ENCODE results near the gene MEP1B.

Gene MEP1B

DNA sequence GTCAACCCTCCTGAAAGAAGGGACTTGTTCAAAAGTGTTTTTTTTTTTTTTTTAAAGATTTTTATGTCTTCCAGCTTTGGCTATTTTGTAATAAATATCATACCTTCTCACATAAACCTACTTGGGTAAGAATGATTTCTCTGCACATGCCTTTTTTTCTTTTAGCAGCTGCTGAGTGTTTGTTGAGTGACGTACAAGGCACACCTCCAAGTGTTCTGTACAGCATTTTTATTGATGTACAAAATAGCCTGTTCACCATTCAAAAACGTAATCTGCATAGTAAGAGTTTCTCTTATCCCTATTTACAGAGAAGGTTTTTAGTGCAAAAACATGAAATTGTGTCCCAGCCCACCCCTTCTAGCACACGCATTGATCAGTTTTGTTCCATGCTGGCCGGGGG is 77.6 kb downstream of the MEP1B start:
- no peak for DNase-seq (ENCODE audit: low read depth)

Data from GM04504 (cell line).